ENCODE measurements around the gene LMTK3.
A peak's percentile ranks its signal among the peaks of the same experiment; 100 is the strongest.

Gene LMTK3

DNA sequence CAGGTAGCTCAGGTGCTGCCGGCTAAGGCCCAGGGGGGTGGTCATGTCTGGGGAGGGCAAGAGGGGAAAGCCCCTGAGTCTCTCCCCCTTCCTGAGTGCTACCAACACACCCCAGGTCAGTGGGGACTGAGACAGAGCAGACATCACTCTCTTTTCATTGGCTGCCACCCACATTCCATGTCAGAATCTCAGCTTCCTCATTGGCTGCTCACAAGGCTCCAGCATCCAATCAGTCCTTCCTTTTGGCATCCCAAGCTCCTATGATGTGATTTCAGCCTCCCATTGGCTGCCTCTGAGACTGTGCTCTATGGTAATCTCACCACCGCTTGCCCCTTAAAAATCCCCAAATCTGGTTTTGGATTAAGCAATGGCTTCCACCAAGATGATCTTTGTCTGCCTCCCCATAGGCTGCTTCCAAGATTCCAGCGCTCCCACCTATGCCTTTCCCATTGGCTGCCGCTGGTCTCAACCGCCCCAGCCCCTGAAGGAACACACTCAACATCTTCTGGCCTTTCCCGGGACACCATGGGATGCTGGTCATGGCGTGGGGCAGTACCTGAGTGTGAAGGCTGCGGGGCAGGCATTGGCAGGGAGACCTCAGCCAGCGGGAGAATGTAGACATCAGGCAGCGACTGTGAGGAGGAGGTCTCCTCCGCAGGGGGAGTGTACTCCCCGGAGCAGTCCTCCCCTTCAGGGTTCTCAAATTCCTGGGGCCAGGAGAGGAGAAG, 2.0 kb downstream of the LMTK3 start:
- no peak for DNase-seq (ENCODE audit: low spot score)

DNA sequence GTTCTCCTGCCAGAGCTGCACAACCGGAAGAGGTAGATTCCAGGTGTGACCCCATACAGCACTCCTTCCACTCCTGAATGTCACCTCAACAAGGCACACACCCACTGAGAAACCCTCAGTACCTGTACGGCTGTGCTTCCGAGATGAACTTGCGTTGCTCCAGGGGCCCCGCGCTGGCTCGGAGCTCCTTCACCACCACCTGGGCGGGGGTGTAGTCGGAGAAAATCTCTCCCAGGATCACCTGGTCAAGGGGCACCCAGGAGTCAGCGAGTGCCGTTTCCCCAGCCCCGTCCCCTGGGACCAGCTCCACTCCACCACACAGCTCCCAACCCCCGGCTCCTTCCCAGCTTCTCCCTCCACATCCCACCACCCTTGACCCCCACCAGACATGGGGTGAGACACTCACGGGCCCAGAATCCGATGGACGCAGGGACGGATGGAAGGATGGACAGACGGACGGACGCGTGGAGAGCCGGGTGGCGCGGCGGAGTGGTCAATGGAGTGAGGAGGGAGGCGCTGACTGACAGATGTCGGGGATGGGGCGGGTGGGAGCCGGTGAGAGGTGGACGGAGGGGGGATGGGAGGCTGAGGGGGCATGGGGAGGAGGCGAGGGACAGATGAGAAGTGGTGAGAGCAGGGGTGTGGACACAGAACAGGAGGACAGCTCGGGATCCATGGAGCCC, 2.8 kb downstream of the LMTK3 start:
- no peak for DNase-seq (ENCODE audit: low spot score)

DNA sequence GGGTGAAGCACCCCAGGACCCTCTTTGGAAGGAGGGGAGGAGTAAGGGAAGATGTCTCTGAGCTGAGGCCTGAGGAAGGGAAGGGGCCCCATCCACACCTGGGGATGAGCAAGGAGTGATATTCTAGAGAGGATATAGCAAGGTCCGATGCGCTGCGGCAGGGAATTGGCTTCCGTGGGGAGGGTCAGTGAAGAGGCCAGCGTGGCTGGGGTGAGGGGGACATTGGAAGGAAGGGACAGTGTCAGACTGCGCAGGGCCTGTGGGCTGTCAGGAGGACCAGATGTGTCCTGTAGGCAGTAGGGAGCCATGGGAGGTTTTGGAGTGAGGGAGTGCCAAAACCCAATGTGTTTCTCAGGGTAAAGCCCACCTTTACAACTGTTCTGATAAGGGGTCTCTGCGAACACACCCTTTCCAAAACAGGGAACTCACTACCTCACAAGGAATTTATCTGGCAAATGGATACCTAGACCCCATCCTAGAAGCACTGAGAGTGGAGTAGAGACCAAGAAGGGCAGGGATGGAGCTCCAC, 3.7 kb downstream of the LMTK3 start:
- no peak for DNase-seq (ENCODE audit: low spot score)

DNA sequence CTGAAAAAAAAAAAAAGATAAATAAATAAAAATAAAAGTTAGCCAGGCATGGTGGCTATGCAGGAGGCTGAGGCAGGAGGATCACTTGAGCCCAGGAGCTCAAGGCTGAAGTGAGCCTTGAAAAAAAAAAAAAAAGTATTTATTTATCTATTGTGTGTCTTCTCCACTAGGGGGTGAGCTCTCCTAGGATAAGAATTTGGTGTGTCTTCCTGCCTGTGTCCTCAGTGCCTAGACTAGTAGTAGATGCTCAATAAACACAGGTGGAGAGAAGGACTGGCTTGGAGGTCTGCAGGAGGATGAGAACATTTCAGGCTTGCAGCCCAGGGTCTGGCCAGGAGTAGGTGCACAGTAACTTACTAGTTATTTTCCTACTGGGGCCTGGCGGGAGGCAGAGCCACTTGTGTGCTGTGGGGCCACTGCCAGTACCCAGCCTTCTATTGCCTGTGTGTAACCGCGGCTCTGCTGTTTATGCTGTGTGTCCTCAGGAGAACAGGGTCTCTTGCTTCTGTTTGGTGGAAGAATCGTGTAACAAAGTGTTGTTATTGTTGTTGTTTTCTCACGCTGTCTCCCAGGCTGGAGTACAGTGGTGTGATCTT, 5.4 kb downstream of the LMTK3 start:
- no peak for DNase-seq (ENCODE audit: low spot score)

DNA sequence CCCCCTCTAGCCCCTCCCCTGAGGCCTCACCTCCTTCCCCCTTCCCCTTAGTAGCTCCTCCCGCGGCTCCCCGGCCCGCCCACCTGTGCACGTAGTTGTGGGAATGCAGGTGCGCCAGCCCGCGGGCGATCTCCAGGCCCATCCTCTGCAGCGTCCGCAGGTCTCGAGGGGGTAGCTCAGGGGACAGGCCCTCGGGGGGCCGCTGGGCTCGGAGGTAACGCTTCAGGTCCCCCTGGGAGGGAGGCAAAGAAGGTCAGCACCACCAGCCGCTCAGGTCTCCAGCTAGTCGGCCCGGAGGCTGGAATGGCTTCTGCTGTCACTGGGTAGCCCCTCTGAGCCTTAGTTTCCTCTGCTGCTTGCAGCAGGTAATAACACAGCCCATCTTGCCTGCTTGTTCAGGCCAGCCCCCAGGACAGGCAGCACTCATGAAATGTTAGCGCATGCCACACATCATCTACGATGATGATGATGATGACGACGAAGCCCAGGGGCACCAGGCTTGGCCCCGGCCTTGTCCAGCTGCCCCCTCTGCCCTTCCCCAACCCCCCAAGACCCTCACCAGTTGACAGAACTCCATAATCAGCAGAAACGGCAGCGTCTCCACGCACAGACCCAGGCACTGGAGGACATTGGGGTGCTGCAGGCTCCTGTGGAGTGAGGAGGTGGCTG, 9.2 kb downstream of the LMTK3 start:
- DNase-seq (ENCODE audit: low spot score): no peak

DNA sequence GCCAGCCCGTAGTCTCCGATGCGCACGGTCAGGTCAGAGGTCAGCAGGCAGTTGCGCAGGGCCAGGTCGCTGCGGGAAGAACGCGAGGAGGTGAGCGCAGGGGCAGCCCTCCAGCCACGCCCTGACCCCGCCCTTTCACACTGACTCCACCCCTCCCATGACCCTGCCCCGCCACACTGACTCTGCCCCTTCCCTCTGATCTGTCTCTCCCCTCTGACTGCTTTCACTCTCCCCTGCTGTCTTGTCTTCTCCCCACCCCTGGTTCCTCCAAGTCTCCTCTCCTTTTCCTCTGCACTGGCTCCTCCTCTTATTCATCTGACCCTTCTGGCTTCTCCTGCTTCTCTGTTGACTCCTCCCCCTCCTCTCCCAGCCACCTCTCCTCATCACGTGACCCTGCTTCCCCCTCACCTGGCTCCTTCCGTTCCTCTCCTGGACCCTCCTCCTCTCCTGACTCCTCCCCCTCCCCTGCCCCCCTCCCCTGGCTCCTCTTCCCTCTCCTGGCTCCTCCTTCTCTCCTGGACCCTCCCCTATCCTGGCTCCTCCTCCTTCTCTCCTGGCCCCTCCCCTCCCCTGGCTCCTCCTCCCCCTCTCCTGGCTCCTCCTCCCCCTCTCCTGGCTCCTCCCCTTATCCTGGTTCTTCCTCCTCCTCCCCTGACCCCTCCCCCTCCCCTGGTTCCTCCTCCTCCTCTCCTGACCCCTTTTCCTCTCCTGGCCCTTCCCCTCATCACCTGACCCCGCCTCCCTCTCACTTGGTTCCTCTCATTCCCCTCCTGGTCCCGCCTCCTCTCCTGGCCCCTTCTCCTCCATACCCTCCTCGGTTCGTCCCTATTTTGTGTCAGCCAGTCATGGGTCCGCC, 9.9 kb downstream of the LMTK3 start:
- peak; percentile 47 for DNase-seq (ENCODE audit: low spot score)

DNA sequence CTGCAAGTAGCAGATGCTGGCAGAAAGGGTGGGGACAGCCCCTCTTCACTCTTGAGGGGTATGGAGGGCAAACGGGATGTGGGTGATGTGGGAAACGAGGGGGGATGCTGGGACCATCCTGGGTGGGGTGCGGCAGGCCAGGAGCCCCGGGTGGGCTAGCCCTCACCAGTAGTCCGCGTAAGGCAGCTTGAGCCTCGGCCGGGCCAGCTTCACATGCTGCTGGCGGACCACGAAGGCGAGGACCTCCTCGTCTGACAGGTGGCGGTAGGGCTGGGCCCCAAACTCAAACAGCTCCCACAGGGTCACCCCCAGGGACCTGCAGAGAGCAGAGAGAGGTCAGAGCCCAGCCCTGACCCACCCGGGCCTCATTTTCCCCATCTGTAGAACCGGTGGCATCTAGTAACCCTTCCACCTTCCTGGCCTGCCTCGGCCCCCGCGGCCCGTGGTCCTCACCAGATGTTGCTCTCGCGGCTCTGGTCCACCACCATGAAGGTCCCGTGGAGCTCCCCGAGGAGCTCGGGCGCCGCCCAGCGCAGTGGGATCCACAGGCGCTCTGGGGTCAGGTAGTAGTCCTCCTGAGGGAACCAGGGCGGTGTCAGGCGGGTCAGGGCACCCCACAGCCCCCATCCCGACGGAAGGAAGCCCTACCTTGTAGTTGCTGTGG, 10.7 kb downstream of the LMTK3 start:
- no peak for DNase-seq (ENCODE audit: low spot score)

DNA sequence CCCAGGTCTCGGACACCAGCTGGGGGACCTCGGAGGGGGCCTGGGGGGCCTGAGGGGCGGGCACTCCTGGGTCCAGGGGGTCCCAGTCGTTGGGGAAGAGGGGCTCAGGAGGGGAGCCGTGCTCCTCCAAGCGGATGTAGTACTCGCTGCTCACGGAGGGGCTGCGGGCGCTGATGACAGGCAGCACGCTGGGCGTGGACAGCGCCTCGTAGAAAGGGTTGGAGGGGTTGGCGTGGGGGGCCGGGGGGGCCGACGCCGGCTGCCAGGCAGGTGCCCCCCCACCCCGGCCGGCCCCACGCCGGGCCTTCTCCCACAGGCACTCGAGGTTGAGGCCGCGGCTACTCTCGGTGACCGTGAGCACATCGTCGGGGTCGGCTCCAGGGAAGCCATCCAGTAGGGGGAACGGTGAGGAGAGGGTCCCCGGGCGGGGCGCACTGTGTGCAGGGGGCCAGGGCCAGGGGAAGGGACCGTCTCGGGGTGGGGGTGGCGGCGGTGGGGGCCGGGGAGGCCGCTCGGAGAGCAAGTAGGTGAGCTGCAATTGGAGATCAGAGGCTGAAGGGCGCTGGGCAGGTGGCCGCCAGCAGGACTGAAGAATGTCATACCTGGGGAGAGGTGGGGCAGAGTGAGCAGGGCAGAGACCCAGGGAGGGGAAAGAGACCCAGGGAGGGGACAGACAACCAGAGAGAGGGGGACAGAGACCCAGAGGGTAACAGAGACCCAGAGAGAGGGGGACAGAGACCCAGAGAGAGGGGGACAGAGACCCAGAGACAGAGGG, 12.1 kb downstream of the LMTK3 start:
- DNase-seq (ENCODE audit: low spot score): no peak

DNA sequence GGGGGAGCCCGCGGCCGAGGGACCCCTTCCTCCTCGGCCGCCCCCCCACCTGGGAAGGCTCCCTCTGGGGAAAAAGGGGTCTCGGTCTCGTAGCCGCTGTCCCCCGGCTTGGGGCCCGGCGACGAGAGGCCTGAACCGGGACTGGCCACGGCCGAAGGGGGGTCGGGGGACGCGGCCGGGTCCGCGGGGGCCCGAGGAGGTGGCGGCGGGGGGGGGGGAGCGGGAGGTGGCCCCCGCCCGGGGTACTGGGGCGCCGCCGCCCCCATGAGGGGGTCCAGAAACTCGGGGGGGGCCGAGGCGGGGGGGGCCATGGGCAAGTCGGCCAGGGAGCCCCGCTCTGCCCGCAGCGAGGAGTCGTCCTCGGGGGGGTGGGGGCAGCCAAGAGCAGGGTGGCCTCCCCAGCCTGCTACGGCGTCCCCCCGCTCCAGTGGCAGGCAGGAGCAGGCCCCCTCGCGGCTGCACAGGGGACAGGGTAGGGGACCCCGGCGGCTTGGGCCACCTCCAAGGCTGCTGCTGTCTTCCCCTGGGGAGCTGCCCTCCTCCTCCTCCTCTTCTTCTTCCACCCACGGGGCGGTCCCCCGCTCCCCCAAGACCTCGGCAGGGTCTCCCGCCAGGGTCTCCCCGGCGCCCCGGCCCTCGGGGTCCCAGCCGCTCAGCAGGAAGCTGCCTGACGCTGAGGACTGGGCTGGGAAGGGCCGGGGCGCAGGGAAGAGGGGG, 12.9 kb downstream of the LMTK3 start:
- DNase-seq (ENCODE audit: low spot score): no peak

DNA sequence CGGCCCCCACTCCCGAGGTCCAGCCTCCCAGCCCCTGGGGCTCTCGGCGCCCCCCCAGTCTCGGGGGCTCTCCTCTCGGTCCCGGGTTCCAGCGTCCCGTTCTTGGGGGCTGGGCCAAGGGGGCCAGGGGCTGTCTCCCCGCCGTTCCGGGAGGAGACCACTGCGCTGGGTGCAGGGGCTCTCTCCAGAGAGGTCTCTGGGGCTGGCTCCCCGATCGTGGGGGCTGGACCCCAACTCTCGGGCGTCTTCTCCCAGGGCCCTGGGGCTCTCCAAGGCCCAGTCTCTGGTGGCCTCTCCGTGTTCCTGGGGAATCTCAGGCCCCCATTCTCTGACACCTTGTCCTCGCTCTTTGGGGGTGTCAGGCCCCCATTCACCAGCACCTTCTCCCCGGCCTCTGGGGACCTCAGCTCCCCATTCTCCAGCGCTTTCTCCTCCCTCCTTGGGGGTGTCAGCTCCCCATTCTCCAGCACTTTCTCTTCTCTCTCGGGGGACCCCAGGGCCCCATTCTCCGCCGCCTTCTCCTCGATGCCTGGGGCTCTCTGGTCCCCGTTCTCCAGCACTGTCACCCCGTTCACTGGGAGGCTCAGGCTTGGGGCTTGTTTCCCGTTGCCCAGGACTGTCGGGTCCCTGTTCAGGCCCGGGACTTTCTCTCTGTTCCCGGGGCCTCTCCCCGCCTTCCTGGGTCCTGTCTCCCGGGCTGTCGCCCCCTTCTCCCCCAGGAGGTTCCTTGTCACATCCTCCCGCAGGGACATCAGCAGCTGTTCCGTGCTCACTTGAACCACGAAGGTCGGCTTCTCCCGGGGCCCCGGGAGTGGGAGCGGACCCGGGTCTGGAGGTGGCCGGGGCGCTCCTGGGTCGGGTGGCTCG, 13.7 kb downstream of the LMTK3 start:
- DNase-seq (ENCODE audit: low spot score): no peak

DNA sequence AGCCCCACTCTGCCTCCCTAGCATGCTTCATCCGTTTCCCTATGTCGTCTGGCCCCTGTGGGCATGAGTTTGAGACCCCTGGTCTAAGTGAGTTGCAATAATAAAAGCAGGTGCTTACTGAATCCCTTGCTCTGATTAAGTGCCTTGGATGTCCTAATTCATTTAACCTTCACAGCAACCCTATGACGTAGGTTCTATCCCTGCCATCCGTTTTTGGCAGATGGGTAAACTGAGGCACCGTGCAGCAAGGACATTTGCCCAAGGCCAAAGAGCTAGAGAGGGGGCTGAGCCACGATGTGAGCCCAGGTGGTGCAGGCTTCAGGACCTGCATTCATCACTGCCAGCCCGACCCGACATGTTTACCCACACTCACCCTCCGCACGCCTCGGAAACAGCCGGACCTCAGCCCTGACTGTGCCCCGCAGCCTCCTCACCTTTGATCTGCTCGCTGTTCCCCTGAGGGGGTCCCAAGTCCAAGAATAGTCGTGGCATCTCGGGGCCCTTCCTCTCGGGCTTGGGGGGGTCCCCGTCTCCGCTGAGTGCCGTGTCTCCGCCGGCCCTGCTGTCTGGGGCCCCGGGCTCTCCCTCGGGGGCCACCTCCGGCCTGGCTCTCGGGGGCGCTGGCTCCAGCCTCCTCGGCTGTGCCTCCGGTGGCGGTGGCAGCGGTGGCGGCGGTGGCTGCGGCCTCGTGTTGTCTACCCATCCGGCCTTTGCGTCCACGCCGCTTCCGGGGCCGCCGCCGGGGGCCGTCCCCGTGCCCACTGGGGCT, 14.5 kb downstream of the LMTK3 start:
- no peak for DNase-seq (ENCODE audit: low spot score)

DNA sequence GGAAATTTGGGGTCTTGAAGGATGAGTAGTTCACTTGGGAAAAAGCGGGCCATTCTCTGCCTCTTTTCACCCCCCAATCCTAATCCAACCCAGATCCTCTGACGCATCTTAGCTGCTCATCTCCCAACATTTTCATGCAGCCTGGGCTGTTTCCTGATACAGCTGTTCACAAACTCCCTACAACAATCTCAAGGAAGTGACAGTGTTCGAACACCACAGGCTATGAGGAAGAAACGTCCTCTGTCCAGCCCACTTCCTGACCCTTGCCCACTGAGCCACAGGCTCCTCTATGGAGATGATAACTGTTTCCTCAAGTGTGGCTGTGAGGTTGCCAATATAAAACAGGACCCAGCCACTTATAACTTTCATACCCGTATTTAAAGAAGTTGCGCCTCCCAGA, 16.2 kb downstream of the LMTK3 start:
- DNase-seq (ENCODE audit: low spot score): no peak

DNA sequence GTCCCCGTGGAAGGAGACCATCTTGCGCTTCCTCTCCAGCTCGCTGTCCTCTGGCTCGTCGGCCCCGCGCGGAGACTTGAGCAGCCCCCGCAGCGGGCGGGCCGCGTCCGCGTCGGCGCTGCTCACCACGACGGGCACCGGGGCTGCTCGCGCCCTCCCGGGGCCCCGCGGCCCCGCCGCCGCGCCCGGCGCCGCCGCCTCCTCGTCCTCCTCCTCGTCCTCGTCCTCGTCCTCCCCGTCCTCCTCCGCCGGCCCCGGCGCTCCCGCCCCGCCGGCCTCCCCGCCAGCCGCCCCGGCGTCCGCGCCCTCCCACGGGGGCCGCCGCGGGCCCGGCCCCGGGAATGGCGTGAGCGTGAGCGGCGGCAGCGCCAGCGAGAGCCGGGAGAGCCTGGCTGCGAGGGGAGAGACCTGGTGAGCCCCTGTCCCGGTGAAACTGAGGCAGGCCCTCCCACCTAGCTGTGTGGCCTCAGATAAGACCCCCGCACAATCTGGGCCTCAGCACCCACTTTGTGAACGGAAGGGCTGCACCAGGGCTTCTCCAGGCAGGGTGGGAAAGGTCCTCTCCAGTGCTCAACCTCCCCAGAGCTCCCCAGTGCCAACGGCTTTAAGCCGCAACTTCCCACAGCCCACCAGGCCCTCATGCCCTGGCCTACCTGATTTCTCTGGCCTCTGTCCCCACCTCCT, 17.8 kb downstream of the LMTK3 start:
- no peak for DNase-seq (ENCODE audit: low spot score)

DNA sequence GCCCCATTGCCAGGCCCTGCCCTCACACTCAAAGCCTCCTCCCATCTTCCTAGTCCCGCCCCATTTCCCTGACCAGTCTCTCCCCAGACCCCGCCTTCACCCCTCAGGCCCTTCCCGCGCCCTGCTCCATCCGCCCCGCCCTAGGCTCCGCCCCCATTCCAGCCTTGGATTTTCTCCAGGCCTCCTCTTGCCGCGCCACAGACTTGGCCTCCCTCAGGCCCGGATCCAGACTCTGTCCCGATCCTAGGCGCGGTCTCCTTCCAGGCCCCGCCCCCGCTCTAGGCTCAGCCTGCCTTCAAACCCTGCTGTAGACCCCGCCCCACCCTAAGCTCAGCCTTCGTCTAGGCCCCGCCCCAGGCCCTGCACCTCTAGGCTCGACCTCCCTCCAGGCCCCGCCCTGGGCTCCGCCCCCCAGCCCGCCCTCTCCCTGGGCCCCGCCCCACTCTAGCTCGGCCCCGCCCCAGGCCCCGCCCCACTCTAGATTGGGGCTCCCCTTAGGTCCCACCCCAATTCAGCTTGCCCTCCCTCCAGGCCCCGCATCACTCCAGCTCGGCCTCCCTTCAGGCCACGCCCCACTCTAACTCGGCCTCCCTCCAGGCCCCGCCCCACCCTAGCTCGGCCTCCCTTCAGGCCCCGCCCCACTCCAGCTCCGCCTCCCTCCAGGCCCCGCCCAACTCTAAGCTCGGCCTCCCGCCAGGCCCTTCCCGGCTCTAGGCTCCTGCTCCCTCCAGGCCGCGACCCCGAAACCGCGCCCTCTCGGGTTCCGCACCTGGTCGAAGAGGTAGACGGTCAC, 18.5 kb downstream of the LMTK3 start:
- DNase-seq (ENCODE audit: low spot score): peak; percentile 80

DNA sequence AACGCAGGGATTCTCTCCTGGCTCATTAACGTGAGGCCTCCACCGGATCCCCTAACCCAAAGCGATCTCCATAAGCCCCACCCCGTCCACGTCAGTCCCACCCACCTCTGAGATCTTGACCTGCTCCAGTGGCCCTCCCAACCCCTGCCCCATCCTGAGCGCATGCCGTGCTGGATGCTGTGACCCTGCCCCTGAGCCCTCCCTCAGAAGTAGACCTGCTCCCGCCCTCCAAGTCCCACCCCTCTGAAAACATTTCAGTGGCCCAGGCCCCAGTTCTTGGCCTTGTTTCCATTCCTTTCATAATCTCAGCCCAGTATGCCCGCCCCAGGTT, 19.9 kb downstream of the LMTK3 start:
- no peak for DNase-seq (ENCODE audit: low spot score)
